Measurements from ENCODE around the gene C1orf53.
"Not testable (repeated sequence)": the region's sequence is repeated elsewhere in the genome, so short reads cannot be mapped to it uniquely, and the experiment has no call there.

The C1orf53 gene

DNA sequence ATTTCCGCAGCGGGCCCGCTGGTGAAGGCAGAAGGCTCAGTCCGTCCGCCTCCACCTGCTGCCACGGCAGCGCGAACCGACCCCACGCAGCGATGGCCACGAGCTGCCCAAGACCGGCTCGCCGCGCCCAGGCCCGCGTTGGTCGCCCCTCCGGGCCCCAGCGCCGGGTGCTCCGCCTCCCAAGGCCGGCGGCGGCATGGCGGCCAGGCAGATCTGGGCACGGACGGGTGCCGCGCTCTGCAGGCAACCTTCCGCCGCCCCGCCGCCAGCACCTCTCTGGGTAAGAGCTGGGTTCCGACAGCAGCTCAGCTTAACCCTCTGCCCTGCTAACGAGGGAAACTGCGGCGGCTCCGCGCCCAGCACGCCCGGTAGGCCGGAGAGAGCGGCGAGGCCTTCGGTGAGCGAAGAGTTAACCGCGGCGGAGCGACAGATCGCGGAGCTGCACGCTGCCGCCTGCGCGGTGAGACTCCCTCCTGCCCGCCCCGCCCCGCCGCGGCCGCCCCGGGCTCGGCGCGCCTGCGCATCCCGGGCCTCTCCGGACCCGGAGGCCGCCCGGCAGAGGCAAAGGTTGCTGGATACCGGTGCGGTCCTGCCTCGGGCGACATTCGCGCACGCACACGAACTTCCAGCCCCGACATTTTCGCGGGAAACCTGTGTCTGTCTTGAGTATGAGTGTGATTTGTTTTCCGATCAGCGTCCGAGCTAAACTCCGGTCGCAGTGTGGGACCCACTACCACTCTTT is at the start of gene C1orf53:
Gene C1orf53 (plus strand): TSS at position 177 of the 742 bp plus-strand sequence. CDS start 20 bp downstream, at position 197.
- Histone ChIP-seq H3K9me3 (ENCODE audit: control insufficient read depth, low read length) (no peaks in the 10 kb centered on the region), H3K27me3 (replicated peaks; ENCODE audit: control insufficient read depth, insufficient read depth, low read length) (peaks cover 12% of the 10 kb centered on the region), H3K9ac (ENCODE audit: low read length) (peak within 1 kb of the TSS; percentile 97), H3K4me3 (ENCODE audit: low read length) (peak within 1 kb of the TSS; percentile 94), H3K36me3 (ENCODE audit: control insufficient read depth, insufficient read depth, low read length, severe bottlenecking) (no peaks in the 10 kb centered on the region), H3K4me1 (ENCODE audit: control insufficient read depth, insufficient read depth, low read length) (peaks cover 11% of the 10 kb centered on the region)
- DNase-seq (ENCODE audit: low read depth), result peak; percentile 96

DNA sequence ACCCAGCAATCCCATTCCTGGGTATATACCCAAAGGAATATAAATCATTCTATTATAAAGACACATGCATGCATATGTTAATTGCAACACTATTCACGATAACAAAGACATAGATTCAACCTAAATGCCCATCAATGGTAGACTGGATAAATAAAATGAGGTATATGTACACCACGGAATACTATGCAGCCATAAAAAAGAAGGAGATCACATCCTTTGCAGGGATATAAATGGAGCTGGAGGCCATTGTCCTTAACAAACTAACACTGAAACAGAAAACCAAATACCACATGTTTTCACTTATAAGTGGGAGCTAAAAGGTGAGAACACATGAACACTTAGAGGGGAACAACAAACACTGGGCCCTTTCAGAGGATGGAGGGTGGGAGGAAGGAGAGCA is 46.7 kb upstream of the C1orf53 start:
- not testable (repeated sequence) for H3K9ac ChIP-seq (ENCODE audit: low read length); H3K27me3 ChIP-seq (replicated peaks; ENCODE audit: control insufficient read depth, insufficient read depth, low read length); H3K36me3 ChIP-seq (ENCODE audit: control insufficient read depth, insufficient read depth, low read length, severe bottlenecking); H3K4me1 ChIP-seq (ENCODE audit: control insufficient read depth, insufficient read depth, low read length); DNase-seq (ENCODE audit: low read depth); H3K9me3 ChIP-seq (ENCODE audit: control insufficient read depth, low read length); H3K4me3 ChIP-seq (ENCODE audit: low read length)

DNA sequence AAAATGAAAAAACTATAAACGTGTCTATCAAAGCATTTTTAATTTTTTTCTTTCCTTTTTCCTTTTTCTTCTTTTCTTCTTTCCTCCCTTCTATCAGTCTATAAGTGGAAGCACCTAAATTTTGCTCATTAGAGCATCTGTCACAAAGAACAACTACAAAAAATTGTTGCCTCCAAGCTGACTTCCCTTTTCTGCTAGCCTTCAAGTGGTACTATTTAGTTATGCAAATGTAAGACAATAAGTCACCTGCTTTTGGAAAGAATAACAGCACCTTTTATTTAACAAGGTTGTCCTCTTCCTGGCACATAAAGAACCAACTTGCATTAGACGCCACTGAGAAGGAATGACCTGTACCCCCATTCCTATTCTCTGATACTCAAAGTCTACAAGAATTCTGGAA is 45.0 kb upstream of the C1orf53 start:
- H3K4me1 ChIP-seq (ENCODE audit: control insufficient read depth, insufficient read depth, low read length), result no peaks in the 10 kb centered on the region
- DNase-seq (ENCODE audit: low read depth), result no peak
- H3K4me3 ChIP-seq (ENCODE audit: low read length), result no peak overlapping the region
- H3K9ac ChIP-seq (ENCODE audit: low read length), result no peak overlapping the region
- H3K27me3 ChIP-seq (replicated peaks; ENCODE audit: control insufficient read depth, insufficient read depth, low read length), result no peaks in the 10 kb centered on the region
- H3K36me3 ChIP-seq (ENCODE audit: control insufficient read depth, insufficient read depth, low read length, severe bottlenecking), result no peaks in the 10 kb centered on the region
- H3K9me3 ChIP-seq (ENCODE audit: control insufficient read depth, low read length), result no peaks in the 10 kb centered on the region

DNA sequence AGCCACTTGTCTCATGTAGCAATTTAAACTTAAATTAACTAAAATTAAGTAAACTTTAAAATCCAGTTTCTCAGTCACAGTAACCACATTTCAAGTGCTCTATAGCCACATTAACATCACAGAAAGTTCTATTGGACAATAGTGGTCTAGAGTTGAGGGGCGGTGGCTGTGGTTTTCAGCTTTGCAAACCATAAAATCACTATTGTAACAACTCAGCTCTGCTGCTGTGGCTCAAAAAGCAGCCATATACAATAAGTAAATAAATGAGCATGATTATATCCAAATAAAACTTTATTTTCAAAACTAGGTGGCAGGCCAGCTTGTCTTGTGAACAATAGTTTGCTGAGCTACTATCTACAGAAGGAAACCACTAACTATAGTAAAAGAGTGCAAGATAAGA is 43.4 kb upstream of the C1orf53 start:
- no peak for DNase-seq (ENCODE audit: low read depth)
- Histone ChIP-seq H3K9ac (ENCODE audit: low read length) (no peak overlapping the region), H3K4me3 (ENCODE audit: low read length) (no peak overlapping the region), H3K4me1 (ENCODE audit: control insufficient read depth, insufficient read depth, low read length) (no peaks in the 10 kb centered on the region), H3K27me3 (replicated peaks; ENCODE audit: control insufficient read depth, insufficient read depth, low read length) (no peaks in the 10 kb centered on the region), H3K9me3 (ENCODE audit: control insufficient read depth, low read length) (no peaks in the 10 kb centered on the region), H3K36me3 (ENCODE audit: control insufficient read depth, insufficient read depth, low read length, severe bottlenecking) (no peaks in the 10 kb centered on the region)

DNA sequence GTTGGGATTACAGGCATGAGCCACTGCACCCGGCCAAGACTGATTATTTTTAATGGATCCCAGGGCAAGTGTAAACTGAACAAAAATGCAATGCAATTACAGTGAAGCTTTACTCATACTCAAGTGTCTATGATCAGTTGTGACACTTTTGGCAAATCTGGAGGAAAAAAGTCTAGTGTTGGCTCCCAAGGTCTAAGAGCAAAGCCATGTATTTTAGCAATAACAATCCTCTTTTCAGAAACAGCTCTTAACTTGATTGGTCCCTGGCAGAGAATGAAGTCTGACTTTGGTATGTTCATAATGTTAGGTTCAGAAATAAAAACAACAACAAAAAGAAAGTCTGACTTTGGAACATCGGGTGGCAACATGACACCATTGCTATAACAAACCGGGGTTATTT is 40.2 kb upstream of the C1orf53 start:
- Histone ChIP-seq H3K36me3 (ENCODE audit: control insufficient read depth, insufficient read depth, low read length, severe bottlenecking) (no peaks in the 10 kb centered on the region), H3K27me3 (replicated peaks; ENCODE audit: control insufficient read depth, insufficient read depth, low read length) (no peaks in the 10 kb centered on the region), H3K4me3 (ENCODE audit: low read length) (no peak overlapping the region), H3K9ac (ENCODE audit: low read length) (no peak overlapping the region), H3K9me3 (ENCODE audit: control insufficient read depth, low read length) (no peaks in the 10 kb centered on the region), H3K4me1 (ENCODE audit: control insufficient read depth, insufficient read depth, low read length) (no peaks in the 10 kb centered on the region)
- DNase-seq (ENCODE audit: low read depth), result peak; percentile 52

DNA sequence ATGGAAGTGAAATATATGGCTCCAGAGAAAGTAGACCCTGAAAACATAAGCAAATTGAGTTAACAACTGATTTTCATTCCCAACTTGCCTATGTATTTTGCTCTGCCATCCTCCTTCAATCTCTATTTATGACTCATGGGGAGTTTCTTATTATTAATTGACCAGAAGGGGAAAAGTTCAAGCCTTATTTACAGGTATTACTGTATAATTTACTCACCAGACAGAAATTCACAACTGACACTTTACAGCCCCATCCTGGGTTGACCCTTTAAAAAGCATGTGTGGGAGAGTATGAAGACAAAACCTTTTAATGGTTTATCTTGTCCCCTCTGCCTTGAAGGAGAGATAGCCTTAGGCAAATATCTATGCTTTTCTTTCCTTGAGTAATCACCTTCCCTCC is 39.8 kb upstream of the C1orf53 start:
- H3K9me3 ChIP-seq (ENCODE audit: control insufficient read depth, low read length), result no peaks in the 10 kb centered on the region
- H3K27me3 ChIP-seq (replicated peaks; ENCODE audit: control insufficient read depth, insufficient read depth, low read length), result no peaks in the 10 kb centered on the region
- no peaks in the 10 kb centered on the region for H3K36me3 ChIP-seq (ENCODE audit: control insufficient read depth, insufficient read depth, low read length, severe bottlenecking)
- DNase-seq (ENCODE audit: low read depth), result no peak
- no peaks in the 10 kb centered on the region for H3K4me1 ChIP-seq (ENCODE audit: control insufficient read depth, insufficient read depth, low read length)
- H3K9ac ChIP-seq (ENCODE audit: low read length), result no peak overlapping the region
- H3K4me3 ChIP-seq (ENCODE audit: low read length), result no peak overlapping the region

DNA sequence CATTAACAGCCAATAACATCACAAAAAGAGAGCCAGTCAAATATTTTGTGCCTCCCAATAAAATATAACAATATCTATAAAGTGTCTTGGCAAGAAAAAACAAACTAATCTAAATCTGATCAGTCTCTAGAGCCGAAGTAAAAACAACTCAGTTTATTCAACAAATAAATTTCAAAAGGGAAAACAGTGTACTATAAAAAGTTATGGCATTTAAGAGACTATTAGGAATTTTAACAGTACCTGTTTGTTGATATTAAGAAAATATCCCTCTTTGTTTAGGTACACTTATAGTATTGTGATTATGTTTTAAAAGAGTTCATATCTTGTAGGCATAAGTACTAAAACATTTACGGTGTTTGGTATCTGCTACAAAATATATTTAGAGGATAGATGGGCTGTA is 36.6 kb upstream of the C1orf53 start:
- Histone ChIP-seq H3K4me1 (ENCODE audit: control insufficient read depth, insufficient read depth, low read length) (no peaks in the 10 kb centered on the region), H3K4me3 (ENCODE audit: low read length) (no peak overlapping the region), H3K9ac (ENCODE audit: low read length) (no peak overlapping the region), H3K9me3 (ENCODE audit: control insufficient read depth, low read length) (no peaks in the 10 kb centered on the region), H3K36me3 (ENCODE audit: control insufficient read depth, insufficient read depth, low read length, severe bottlenecking) (no peaks in the 10 kb centered on the region), H3K27me3 (replicated peaks; ENCODE audit: control insufficient read depth, insufficient read depth, low read length) (no peaks in the 10 kb centered on the region)
- DNase-seq (ENCODE audit: low read depth), result no peak

DNA sequence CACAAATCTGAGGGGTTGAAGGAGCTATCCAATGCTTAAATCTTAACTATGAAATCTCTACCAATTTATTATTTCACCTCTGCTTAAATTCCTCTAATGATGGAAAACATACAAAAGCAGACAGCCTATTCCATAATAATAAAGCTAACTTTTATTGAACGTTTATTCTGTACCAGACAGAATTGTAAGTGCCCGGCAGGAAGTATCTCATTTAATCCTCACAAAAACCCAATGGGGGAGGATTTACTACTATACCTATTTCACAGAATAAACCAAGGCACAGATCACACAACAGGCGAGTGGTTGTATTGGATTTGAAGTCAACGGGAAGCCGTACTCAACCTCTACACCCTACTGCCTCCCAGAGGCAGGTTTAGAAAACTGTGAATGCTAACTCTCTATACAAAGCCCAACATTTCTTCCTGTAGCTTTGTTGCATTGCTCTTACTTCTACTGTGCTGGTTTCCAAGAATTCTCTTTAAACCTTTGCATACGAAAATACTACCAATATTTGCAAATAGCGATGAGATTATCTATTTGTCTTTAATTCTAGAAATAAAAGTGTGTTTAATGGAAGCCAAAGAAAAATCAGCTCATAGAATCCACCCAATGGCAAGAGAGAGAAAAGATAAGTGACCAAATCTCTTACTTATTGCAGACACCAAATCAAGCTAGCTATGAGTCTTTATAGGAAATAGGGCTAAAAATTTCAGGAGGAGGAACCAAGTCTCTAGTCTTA is 33.5 kb upstream of the C1orf53 start:
- DNase-seq (ENCODE audit: low read depth), result peak; percentile 73
- no peaks in the 10 kb centered on the region for H3K36me3 ChIP-seq (ENCODE audit: control insufficient read depth, insufficient read depth, low read length, severe bottlenecking)
- no peaks in the 10 kb centered on the region for H3K27me3 ChIP-seq (replicated peaks; ENCODE audit: control insufficient read depth, insufficient read depth, low read length)
- no peak overlapping the region for H3K4me3 ChIP-seq (ENCODE audit: low read length)
- no peaks in the 10 kb centered on the region for H3K4me1 ChIP-seq (ENCODE audit: control insufficient read depth, insufficient read depth, low read length)
- no peaks in the 10 kb centered on the region for H3K9me3 ChIP-seq (ENCODE audit: control insufficient read depth, low read length)
- no peak overlapping the region for H3K9ac ChIP-seq (ENCODE audit: low read length)

DNA sequence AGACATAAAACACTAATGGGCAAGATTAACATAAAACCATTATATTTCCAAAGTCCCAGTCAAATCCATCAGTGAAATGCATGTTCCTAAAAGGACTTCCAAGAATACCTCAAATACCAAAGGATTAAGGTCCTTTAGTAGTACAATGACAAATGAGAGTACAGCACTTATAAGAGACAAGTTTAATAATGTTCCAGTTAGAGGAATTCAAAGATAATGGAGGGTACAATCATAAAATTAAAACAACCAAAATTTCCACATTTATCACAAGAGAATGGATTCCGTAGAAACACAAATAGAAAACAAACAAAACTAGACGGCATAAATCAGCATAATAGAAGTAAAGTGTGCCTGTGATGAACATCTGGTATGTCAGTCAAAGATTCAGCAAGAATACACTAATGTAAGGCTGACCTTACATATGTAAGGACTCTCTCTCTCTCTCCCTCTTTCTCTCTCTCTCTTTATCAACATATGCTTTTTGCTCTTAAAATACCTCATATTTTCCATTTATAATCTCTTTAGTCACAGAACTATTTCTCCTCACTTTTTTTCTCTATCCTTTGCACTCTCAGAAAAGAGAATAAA is 32.8 kb upstream of the C1orf53 start:
- Histone ChIP-seq H3K9ac (ENCODE audit: low read length) (no peak overlapping the region), H3K36me3 (ENCODE audit: control insufficient read depth, insufficient read depth, low read length, severe bottlenecking) (no peaks in the 10 kb centered on the region), H3K9me3 (ENCODE audit: control insufficient read depth, low read length) (no peaks in the 10 kb centered on the region), H3K4me3 (ENCODE audit: low read length) (no peak overlapping the region), H3K4me1 (ENCODE audit: control insufficient read depth, insufficient read depth, low read length) (no peaks in the 10 kb centered on the region), H3K27me3 (replicated peaks; ENCODE audit: control insufficient read depth, insufficient read depth, low read length) (no peaks in the 10 kb centered on the region)
- no peak for DNase-seq (ENCODE audit: low read depth)

DNA sequence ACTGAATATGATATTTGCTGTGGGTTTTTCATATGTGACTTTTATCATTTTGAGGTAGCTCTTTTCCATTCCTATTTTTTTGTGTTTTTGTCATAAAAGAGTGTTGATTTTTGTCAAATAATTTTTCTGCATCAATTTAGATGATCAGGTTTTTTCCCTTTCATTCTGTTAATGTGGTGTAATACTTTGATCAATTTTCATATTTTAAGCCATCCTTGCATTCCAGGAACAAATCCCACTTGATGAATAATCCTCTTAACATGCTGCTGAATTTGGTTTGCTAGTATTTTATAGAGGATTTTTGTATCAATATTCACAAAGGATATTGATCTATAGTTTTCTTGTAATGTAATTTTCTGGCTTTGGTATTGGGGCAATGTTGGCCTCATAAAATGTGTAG is 25.5 kb upstream of the C1orf53 start:
- H3K9me3 ChIP-seq (ENCODE audit: control insufficient read depth, low read length), result peaks cover 20% of the 10 kb centered on the region
- peak overlapping the region; percentile 17 for H3K4me3 ChIP-seq (ENCODE audit: low read length)
- no peaks in the 10 kb centered on the region for H3K27me3 ChIP-seq (replicated peaks; ENCODE audit: control insufficient read depth, insufficient read depth, low read length)
- H3K9ac ChIP-seq (ENCODE audit: low read length), result no peak overlapping the region
- H3K36me3 ChIP-seq (ENCODE audit: control insufficient read depth, insufficient read depth, low read length, severe bottlenecking), result no peaks in the 10 kb centered on the region
- no peaks in the 10 kb centered on the region for H3K4me1 ChIP-seq (ENCODE audit: control insufficient read depth, insufficient read depth, low read length)
- no peak for DNase-seq (ENCODE audit: low read depth)

DNA sequence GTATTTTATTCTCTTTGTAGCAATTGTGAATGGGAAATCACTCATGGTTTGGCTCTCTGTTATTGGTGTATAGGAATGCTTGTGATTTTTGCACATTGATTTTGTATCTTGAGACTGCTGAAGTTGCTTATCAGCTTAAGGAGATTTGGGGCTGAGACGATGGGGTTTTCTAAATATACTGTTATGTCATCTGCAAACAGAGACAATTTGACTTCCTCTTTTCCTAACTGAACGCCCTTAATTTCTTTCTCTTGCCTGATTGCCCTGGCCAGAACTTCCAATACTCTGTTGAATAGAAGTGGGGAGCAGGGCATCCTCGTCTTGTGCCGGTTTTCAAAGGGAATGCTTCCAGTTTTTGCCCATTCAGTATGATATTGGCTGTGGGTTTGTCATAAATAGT is 22.0 kb upstream of the C1orf53 start:
- not testable (repeated sequence) for DNase-seq (ENCODE audit: low read depth); H3K9ac ChIP-seq (ENCODE audit: low read length); H3K36me3 ChIP-seq (ENCODE audit: control insufficient read depth, insufficient read depth, low read length, severe bottlenecking); H3K4me3 ChIP-seq (ENCODE audit: low read length); H3K4me1 ChIP-seq (ENCODE audit: control insufficient read depth, insufficient read depth, low read length); H3K27me3 ChIP-seq (replicated peaks; ENCODE audit: control insufficient read depth, insufficient read depth, low read length)
- H3K9me3 ChIP-seq (ENCODE audit: control insufficient read depth, low read length), result peaks cover 20% of the 10 kb centered on the region
